ENCODE results near the gene TCOF1.
A peak's percentile ranks its signal among the peaks of the same experiment; 100 is the strongest.

Gene TCOF1

GRCh38 chr5:150434464-150434863, 77.0 kb downstream of the TCOF1 start:
- Histone ChIP-seq H3K36me3 (ENCODE audit: insufficient read depth) (no peaks in the 10 kb centered on the region), H3K4me2 (no peak overlapping the region), H3K4me1 (ENCODE audit: low read depth, poor library complexity, severe bottlenecking) (peaks cover 10% of the 10 kb centered on the region), H2AFZ (ENCODE audit: low read depth) (no peak overlapping the region), H3K4me3 (IDR thresholded peaks at IDR 0.05; ENCODE audit: insufficient read depth, low read depth, low read length) (no peak overlapping the region), H4K20me1 (ENCODE audit: insufficient read depth) (no peaks in the 10 kb centered on the region), H3K79me2 (ENCODE audit: insufficient read depth, low read depth) (no peaks in the 10 kb centered on the region), H3K27ac (no peak overlapping the region), H3K9ac (no peak overlapping the region), H3K27me3 (ENCODE audit: insufficient read depth, low read depth) (no peaks in the 10 kb centered on the region)
- TF ChIP-seq CTCF (conservative IDR thresholded peaks at IDR 0.05; ENCODE audit: low read depth, low read length) = no peak

GRCh38 chr5:150436141-150436680, 78.7 kb downstream of the TCOF1 start:
- Histone ChIP-seq H3K27me3 (ENCODE audit: insufficient read depth, low read depth) (no peaks in the 10 kb centered on the region), H4K20me1 (ENCODE audit: insufficient read depth) (no peaks in the 10 kb centered on the region), H3K9ac (no peak overlapping the region), H3K27ac (no peak overlapping the region), H2AFZ (ENCODE audit: low read depth) (peak overlapping the region; percentile 64), H3K36me3 (ENCODE audit: insufficient read depth) (no peaks in the 10 kb centered on the region), H3K4me2 (0 out of 2 replicates have a peak overlapping the region, but pooled peaks have one; percentile 33), H3K4me3 (IDR thresholded peaks at IDR 0.05; ENCODE audit: insufficient read depth, low read depth, low read length) (no peak overlapping the region), H3K4me1 (ENCODE audit: low read depth, poor library complexity, severe bottlenecking) (peaks cover 10% of the 10 kb centered on the region), H3K79me2 (ENCODE audit: insufficient read depth, low read depth) (no peaks in the 10 kb centered on the region)
- peak; percentile 81 for TF ChIP-seq CTCF (conservative IDR thresholded peaks at IDR 0.05; ENCODE audit: low read depth, low read length)

GRCh38 chr5:150438873-150439546, 81.5 kb downstream of the TCOF1 start:
- Histone ChIP-seq H2AFZ (ENCODE audit: low read depth) (no peak overlapping the region), H3K4me3 (IDR thresholded peaks at IDR 0.05; ENCODE audit: insufficient read depth, low read depth, low read length) (no peak overlapping the region), H3K4me1 (ENCODE audit: low read depth, poor library complexity, severe bottlenecking) (peaks cover 10% of the 10 kb centered on the region), H3K4me2 (no peak overlapping the region), H4K20me1 (ENCODE audit: insufficient read depth) (no peaks in the 10 kb centered on the region), H3K27ac (no peak overlapping the region), H3K9ac (no peak overlapping the region), H3K36me3 (ENCODE audit: insufficient read depth) (no peaks in the 10 kb centered on the region; the same call in 1 of the 2 replicates), H3K79me2 (ENCODE audit: insufficient read depth, low read depth) (no peaks in the 10 kb centered on the region), H3K27me3 (ENCODE audit: insufficient read depth, low read depth) (no peaks in the 10 kb centered on the region)
- peak; percentile 54; the same call in 1 of the 2 replicates for TF ChIP-seq CTCF (conservative IDR thresholded peaks at IDR 0.05; ENCODE audit: low read depth, low read length)

GRCh38 chr5:150440948-150441812, 83.7 kb downstream of the TCOF1 start:
- H3K4me2 ChIP-seq = no peak overlapping the region
- H3K9ac ChIP-seq = no peak overlapping the region
- no peaks in the 10 kb centered on the region for H3K79me2 ChIP-seq (ENCODE audit: insufficient read depth, low read depth)
- H3K36me3 ChIP-seq (ENCODE audit: insufficient read depth) = peaks cover 7% of the 10 kb centered on the region; the same call in 1 of the 2 replicates
- peaks cover 4% of the 10 kb centered on the region for H3K4me1 ChIP-seq (ENCODE audit: low read depth, poor library complexity, severe bottlenecking)
- no peak overlapping the region for H3K4me3 ChIP-seq (IDR thresholded peaks at IDR 0.05; ENCODE audit: insufficient read depth, low read depth, low read length)
- no peaks in the 10 kb centered on the region for H3K27me3 ChIP-seq (ENCODE audit: insufficient read depth, low read depth)
- no peak overlapping the region for H3K27ac ChIP-seq
- H2AFZ ChIP-seq (ENCODE audit: low read depth) = no peak overlapping the region
- no peaks in the 10 kb centered on the region for H4K20me1 ChIP-seq (ENCODE audit: insufficient read depth)
- TF ChIP-seq CTCF (conservative IDR thresholded peaks at IDR 0.05; ENCODE audit: low read depth, low read length) = no peak

Data from KMS-11 (cell line).